Kidney capillary endothelial cell (primary cell): Measurements from ENCODE around the gene RBBP7.
"Not testable (repeated sequence)": the region's sequence is repeated elsewhere in the genome, so short reads cannot be mapped to it uniquely, and the experiment has no call there.

ENCODE experiments used
- DNase-seq: peaks from one replicate; pipeline ENCODE4 v3.0.0-alpha.2; 2018; ENCODE audit warnings: low spot score

The RBBP7 gene

GRCh38 chrX:16862829-16863228 is 7.3 kb downstream of the RBBP7 start:
- no peak for DNase-seq

GRCh38 chrX:16856744-16857143 is 13.4 kb downstream of the RBBP7 start:
- DNase-seq = no peak

- DNase-seq = not testable (repeated sequence)
These were observed 14.1 kb downstream of the RBBP7 start for GRCh38 chrX:16856076-16856404.

DNA sequence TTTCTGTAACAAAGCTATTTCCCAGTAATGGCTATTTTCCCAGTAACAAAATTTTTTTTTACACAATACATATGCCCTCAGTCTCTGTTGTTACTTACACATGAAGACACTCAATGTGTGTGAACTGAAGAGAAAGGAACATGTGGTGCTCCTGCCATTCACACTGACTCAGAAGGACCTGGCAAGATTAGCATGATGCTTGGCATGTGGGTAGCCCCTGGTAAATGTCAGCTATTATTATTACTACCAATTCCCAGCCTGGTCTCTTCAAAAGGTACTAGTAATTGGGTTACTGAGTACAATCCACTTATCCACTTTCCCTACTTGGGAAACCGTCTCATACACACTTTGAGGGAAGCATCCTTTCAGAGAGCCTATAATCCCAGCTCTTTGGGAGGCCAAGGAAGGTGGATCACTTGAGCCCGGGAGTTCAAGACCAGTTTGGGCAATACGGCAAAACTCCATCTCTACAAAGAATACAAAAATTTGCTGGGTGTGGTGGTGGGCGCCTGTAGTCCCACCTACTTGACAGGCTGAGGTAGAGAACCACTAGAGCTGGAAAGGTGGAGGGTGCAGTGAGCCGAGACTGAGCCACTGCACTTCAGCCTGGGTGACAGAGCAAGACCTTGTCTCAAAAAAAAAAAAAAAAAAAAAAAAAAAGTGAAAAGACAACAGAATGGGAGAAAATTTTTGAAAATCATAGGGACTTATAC is 14.6 kb downstream of the RBBP7 start:
- DNase-seq = no peak

- no peak for DNase-seq
These were observed 16.6 kb downstream of the RBBP7 start for GRCh38 chrX:16853537-16853936.

GRCh38 chrX:16852617-16853179 is 17.5 kb downstream of the RBBP7 start:
- DNase-seq = no peak

GRCh38 chrX:16851827-16852226 is 18.3 kb downstream of the RBBP7 start:
- DNase-seq = no peak

DNA sequence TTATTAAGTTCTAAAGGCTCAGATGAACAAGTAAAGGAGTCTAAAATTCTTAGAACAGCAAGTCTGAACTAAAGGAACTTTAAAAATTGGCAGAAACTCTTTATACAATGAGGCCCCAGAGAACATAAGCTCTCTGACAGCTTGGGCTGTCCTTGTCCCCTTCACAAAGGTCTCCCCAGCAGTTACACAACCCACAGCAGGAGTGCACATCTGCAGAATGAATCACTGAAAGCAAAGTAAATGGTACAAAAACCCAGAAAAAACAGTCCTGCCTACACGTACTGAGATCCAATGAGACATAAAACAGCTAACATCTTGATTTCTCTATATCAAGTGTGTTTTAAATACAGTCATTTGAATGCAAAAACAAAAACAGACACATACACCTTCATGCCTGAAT is 18.7 kb downstream of the RBBP7 start:
- no peak for DNase-seq

- DNase-seq = no peak
These were observed 21.6 kb downstream of the RBBP7 start for GRCh38 chrX:16848541-16848940.

DNA sequence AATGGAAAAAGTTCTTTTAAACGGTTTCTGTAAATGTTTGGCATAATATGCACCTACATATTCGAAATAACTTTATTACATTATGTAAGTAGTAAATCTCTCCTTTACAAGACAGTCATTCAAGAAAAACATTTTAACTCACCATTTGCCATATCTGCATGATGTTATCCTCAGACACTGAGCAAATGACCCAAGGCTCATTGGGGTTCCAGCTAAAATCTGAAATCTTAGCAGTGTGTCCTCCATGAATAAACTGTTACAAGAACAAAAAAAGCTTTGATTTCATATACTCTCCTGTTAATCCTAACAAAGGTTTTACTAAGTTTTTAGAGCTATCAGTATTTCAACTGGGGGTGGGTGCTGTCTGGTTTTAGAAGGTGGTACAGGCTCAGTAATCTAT is 24.5 kb downstream of the RBBP7 start:
- DNase-seq = no peak

DNA sequence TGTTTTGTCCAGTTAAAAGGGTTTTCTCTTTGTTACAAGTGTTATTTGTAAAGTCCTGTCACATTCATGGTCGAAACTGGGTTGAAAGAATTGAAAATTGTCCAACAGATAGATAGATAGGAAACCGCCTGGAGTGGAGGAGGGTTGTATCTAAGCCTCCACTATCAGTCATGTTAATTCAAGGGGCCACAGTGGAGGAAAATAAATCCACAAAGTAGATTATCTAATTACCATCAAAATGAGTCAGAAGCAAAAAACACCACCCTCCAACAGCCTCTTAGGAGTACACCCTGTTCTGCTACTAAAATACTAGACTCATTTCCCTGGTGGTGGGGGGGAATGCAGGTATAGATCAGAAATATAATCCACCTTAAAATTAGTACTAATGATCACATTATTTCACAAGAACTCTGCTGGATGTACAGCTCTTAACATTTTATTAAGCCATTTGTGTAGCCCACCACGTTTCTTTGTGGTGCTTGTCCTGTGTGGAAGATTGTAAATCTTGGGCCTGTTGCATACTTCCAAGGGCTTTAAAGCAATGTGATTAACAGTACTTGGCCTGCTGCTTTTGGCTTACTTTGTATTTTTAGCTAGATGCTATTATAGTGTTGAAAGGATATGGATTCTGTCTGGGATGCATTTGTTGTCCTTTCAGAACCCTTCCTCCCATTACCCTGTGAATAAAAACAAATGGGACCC is 26.8 kb downstream of the RBBP7 start:
- DNase-seq = no peak

DNA sequence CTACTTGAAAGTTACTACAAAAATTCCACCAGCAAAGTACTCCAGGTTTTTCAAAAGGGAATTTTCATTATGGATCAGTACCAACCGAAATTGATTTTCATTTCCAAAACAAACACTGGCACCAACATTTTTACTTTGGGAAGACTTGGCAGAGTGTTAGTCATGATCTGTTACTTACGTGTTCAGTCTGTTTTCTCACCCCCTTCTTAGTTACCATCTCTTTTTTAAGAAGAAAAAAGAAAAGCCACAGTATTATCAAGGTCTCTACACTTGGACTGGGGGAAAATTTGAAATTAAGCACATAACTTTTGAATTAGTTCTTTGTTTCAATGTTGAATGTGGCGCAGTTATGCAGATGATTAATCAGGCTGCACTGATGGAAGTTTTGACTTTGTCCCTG is 27.5 kb downstream of the RBBP7 start:
- no peak for DNase-seq

DNA sequence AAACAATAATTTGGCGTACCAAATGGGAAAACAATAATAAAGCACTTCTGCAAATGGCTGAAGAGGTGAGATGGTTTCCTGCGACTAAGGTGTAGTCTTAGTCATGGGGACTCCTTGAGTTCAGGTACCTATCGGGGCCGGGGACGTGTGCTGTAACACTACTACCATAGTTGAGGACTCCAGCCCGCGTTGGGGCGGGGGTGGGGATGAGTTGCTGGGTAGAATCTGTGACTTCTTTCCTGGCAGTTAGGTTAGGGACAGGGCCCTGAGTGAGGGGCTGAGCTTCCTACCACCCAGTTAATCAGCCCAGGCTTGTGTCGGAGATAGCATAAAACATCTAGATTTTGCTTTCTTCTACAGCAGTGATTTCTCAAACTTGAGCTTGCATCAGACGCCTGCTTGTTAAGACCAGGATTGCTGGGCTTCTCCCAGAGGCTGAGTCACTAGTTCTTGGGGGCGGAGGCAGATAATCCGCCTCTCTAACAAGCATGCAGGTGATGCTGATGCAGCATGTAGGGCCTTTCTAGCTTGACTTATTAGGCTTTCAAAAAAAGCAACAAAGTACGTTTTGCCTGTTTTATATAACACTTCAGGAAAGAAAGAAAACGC is 30.2 kb downstream of the RBBP7 start:
- no peak for DNase-seq

- no peak for DNase-seq
These were observed 30.8 kb downstream of the RBBP7 start for GRCh38 chrX:16839219-16839851.

GRCh38 chrX:16838202-16839066 is 31.7 kb downstream of the RBBP7 start:
- DNase-seq = no peak

DNA sequence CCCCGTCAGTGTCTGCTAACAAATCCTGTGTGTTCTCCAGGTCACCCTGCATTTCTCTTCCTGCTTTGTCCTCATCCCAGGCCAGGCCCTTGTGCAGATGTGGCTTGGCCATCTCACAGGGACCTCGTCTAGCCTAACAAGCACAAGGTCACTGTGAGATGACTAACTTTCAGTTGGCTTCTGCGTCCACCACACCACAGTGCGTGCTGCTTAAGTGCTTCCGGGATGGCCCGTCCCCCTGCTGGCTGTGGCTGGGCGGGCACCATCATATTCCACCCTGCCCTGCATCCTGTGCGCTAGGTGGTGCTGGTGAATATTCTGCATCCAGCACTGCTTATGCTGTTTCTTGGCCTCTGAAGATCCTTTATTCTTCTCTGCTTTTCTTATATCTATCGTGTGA is 33.8 kb downstream of the RBBP7 start:
- DNase-seq = peak; percentile 38

- DNase-seq = no peak
These were observed 35.4 kb downstream of the RBBP7 start for GRCh38 chrX:16834806-16835205.

DNA sequence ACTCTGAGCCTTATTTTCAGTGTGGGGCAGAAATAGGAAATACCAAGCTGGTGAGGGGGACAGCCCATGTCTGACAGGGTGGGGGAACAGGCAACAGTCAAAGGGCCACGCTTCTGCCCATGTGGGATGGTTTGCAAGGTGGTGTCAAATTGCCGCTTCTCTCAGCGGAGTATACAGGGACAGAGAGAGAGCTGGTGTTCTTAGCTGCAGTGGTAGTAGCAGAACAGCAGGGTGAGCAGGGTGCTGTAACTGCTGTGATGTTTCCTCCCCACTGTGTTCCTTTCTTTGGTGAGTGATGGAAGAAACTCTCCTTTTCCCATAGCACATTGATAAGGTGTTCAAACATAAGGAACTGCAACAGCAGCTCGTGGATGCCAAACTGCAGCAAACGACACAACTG is 37.9 kb downstream of the RBBP7 start:
- no peak for DNase-seq

DNA sequence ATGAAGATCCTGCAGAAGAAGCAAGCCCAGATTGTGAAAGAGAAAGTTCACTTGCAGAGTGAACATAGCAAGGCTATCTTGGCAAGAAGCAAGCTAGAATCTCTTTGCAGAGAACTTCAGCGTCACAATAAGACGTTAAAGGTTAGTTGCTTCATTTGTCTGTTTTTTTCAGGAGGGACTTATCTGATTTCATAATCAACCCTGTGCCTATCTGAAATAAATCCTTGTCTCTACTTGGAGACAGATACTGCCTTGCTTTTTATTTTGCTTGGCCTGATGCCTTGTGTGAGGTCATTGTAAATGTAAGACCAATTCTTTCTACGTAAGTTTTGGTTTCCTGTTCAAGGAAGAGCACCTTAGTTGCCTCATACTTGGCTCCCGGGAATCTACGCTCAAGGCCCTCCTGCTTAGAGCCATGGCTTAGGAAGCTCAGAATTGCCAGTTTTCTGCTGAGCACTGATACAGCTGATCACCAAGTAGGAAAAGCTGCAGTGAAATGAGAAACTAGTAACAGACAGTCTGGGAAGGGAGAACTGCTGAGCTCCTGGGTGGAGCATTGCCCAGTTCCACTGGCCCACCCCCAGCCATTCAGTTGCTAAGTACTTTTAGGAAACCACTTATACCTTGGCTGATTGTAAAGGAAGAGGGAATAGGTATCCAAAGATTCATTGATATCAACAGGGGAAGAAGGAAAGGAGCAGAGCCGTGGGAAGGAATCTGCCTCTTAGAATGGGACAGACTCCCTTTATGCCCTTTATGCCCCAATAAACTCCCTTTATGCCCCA is 41.8 kb downstream of the RBBP7 start:
- no peak for DNase-seq

- DNase-seq = no peak
These were observed 42.9 kb downstream of the RBBP7 start for GRCh38 chrX:16827225-16827624.

DNA sequence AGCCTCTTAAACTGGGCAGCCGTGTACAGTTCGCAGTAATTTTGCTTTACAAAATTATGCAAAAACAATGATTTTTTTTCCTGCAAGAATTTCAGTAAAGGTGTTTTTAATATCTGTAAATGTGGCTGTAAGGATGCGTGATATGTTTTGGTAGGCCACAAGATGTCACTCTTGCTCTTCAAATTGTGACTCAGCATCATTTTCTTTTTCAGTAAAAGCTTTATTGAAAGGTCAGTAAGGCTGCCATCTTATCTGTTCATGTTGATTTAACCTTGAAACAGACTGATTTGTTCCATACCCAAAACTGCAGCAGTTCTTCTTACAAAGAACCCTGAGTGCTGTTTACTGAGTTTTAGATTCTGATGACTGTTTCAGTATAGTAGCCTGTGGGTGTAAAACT is 44.0 kb downstream of the RBBP7 start:
- DNase-seq = peak; percentile 65
